Testis (tissue), 3 donors: ENCODE results near the gene SLC30A9. TPM values are rescaled to one million over a fixed set of nuclear protein-coding genes. Genes with fewer than 3 reads are reported as not detected.

Experiments
- DNase-seq: peaks from one replicate; pipeline ENCODE4 v3.0.0-alpha.2; 2019
- H3K27ac ChIP-seq, 2 donors: fragments of 200-600 bp; sonication (generic); one replicate each; pipeline ENCODE4 v1.5.1; 2019
- H3K27me3 ChIP-seq: fragments of 200-600 bp; sonication (generic); one replicate; pipeline ENCODE4 v1.5.1; 2019
- H3K36me3 ChIP-seq: fragments of 200-600 bp; sonication (generic); one replicate; pipeline ENCODE4 v1.5.1; 2017; ENCODE audit warnings: low read depth; ENCODE audit errors: missing control alignments
- H3K4me1 ChIP-seq: fragments of 200-600 bp; sonication (generic); one replicate; pipeline ENCODE4 v1.5.1; 2019
- H3K4me3 ChIP-seq, 2 donors: fragments of 200-600 bp; sonication (generic); one replicate each; pipeline ENCODE4 v1.5.1; 2017 to 2019
- H3K9me3 ChIP-seq: fragments of 200-600 bp; sonication (generic); one replicate; pipeline ENCODE4 v1.5.1; 2017
- POLR2A ChIP-seq: fragments of 450-650 bp; IDR thresholded peaks from one replicate; pipeline ENCODE4 v1.6.1; 2017; ENCODE audit warnings: antibody characterized with exemption, mild to moderate bottlenecking, moderate library complexity
- WGBS, 2 donors: methylation state at CpG; one replicate each; pipeline ENCODE4 v1.1.5; 2018; 5-methylcytosine and 5-hydroxymethylcytosine counted together
- intact Hi-C: fragments of 100-400 bp; cut with DNase I; formaldehyde crosslinking; loops from one replicate; pipeline ENCODE4 v1.15.1; 2023; ENCODE audit warnings: low total_unique reads
- polyA plus RNA-seq: library from polyadenylated mRNA; stranded (reverse); fragments of 350-450 nt; fragmentation: Illumina TruSeq; extraction: RNeasy Lipid Tissue Mini Kit (QIAGEN cat#74804); gene quantifications from one replicate; pipeline ENCODE4 v1.2.3, GENCODE V29; 2014; ENCODE audit warnings: low read depth, low replicate concordance; ENCODE audit not compliant: insufficient read depth
- total RNA-seq, 2 donors: library from RNA; depleted of rRNA; stranded (reverse); fragments of >200 nt; gene quantifications; one replicate each; pipeline ENCODE4 v1.2.3, GENCODE V29; 2016
- TF ChIP-seq, protein P1 (sequence below), 3 experiments: fragments of 450-650 bp in 2 of 3; fragments of 200-600 bp in 1 of 3; sonication (generic) in 1 of 3; IDR thresholded peaks; one replicate each; pipeline ENCODE4 v1.5.1; 2016 to 2019; ENCODE audit warnings: antibody characterized with exemption in 3 of 3, mild to moderate bottlenecking in 2 of 3, moderate library complexity in 1 of 3

SLC30A9 gene
- total and polyA plus RNA-seq, 3 donors from 2014 or later: 29.7 to 54.3 (median 52.0) TPM

- intact Hi-C loops: no loop called here
- WGBS, 2 donors: 49 to 76% methylated on average over 13 to 22 of the region's 22 CpGs
- H3K9me3 ChIP-seq: no peaks in the 10 kb centered on the region
- TF ChIP-seq POLR2A: no peak
- TF ChIP-seq, protein P1, sequence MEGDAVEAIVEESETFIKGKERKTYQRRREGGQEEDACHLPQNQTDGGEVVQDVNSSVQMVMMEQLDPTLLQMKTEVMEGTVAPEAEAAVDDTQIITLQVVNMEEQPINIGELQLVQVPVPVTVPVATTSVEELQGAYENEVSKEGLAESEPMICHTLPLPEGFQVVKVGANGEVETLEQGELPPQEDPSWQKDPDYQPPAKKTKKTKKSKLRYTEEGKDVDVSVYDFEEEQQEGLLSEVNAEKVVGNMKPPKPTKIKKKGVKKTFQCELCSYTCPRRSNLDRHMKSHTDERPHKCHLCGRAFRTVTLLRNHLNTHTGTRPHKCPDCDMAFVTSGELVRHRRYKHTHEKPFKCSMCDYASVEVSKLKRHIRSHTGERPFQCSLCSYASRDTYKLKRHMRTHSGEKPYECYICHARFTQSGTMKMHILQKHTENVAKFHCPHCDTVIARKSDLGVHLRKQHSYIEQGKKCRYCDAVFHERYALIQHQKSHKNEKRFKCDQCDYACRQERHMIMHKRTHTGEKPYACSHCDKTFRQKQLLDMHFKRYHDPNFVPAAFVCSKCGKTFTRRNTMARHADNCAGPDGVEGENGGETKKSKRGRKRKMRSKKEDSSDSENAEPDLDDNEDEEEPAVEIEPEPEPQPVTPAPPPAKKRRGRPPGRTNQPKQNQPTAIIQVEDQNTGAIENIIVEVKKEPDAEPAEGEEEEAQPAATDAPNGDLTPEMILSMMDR (IDR thresholded peaks at IDR 0.05): no peak
- peak overlapping the region; percentile 49 to 53 for H3K4me3 ChIP-seq
- no peaks in the 10 kb centered on the region for H3K27me3 ChIP-seq
- no peaks in the 10 kb centered on the region for H3K4me1 ChIP-seq
- H3K27ac ChIP-seq: no peak overlapping the region
- no peak for DNase-seq
- no peaks in the 10 kb centered on the region for H3K36me3 ChIP-seq
These were observed 7.6 kb upstream of the SLC30A9 start for GRCh38 chr4:41982716-41983115.

GRCh38 chr4:41985151-41985550 is 5.2 kb upstream of the SLC30A9 start:
- no peak for TF ChIP-seq POLR2A
- TF ChIP-seq, protein P1 (IDR thresholded peaks at IDR 0.05): no peak
- no peak overlapping the region for H3K27ac ChIP-seq
- H3K36me3 ChIP-seq: no peaks in the 10 kb centered on the region
- no peak overlapping the region for H3K4me3 ChIP-seq
- no peaks in the 10 kb centered on the region for H3K27me3 ChIP-seq
- 25 to 32% methylated on average over 1 of the region's 1 CpG for whole genome bisulfite sequencing, 2 donors
- no peaks in the 10 kb centered on the region for H3K9me3 ChIP-seq
- peaks cover 5% of the 10 kb centered on the region for H3K4me1 ChIP-seq
- intact Hi-C loops: no loop called here
- no peak for DNase-seq

DNA sequence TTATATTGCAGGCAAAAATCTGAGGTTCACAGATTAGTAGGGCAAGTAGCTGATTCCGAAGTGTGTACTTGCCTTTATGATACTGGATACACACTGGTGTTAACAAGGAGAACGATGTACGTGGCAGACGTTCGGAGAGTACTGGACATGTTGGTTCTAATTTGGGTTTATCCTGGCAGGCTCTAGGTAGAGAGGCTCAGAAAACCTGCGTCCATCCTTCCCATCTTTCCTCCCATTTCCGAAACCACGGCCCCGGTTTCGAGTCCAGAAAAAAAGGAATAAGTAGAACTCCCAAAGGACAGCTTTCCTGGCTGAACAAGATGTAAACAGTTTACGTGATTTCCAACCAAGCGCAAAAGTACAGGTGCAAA is 351 bp upstream of the SLC30A9 start:
- intact Hi-C loops: no loop called here
- Histone ChIP-seq H3K27ac (peak overlapping the region; percentile 46 to 86), H3K36me3 (no peaks in the 10 kb centered on the region), H3K4me1 (peaks cover 12% of the 10 kb centered on the region), H3K4me3 (peak overlapping the region; percentile 77 to 100), H3K9me3 (no peaks in the 10 kb centered on the region), H3K27me3 (no peaks in the 10 kb centered on the region)
- 0 to 2% methylated on average over 12 of the region's 12 CpGs for WGBS, 2 donors
- no peak for DNase-seq
- TF ChIP-seq POLR2A: no peak
- TF ChIP-seq, protein P1 (IDR thresholded peaks at IDR 0.05): no peak

DNA sequence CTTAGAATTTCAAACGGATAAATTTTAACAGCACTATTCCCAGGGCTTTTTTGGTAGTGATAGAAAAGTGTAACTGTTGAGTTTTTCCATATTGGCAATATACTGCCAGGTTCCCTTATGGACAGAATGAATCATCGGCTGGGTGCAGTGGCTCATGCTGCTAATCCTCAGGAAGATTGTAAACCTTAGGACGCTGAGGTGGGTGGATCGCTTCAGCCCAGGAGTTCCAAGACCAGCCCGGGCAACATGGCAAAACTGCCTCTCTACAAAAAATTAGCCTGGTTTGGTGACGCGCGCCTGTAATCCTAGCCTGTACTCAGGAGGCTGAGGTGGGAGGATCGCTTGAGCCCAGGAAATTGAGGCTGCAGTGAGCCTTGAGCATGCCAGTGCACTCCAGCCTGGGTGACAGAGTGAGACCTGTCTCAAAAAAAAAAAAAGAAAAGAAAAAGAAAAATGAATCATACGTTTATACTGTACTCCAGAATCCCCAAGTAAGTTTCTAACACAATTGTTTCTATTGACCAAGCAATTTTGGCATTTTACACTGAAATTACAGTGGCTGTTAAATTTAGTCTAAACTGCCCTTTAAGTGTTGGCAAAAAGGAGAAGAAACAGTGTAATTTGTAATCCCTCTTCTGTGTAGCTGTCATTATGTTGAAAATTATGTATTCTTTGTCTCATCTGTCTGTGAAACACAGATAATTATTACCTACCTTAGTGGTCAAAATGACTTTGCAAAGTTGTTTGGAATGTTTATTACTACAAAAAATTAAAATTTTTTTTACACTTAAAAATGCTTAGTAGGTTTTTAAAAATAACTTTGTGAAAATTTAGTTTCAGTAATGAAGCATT is 1.8 kb downstream of the SLC30A9 start:
- H3K4me3 ChIP-seq: no peak overlapping the region
- DNase-seq: no peak
- no peak for TF ChIP-seq POLR2A
- TF ChIP-seq, protein P1 (IDR thresholded peaks at IDR 0.05): no peak
- H3K4me1 ChIP-seq: peaks cover 12% of the 10 kb centered on the region
- WGBS, 2 donors: 56 to 73% methylated on average over 10 of the region's 10 CpGs
- no peak overlapping the region for H3K27ac ChIP-seq
- intact Hi-C loops: no loop called here
- H3K9me3 ChIP-seq: no peaks in the 10 kb centered on the region
- no peaks in the 10 kb centered on the region for H3K27me3 ChIP-seq
- H3K36me3 ChIP-seq: no peaks in the 10 kb centered on the region
